HG03571 (cell line): ENCODE data around the gene URI1.
"Not testable (repeated sequence)": the region's sequence is repeated elsewhere in the genome, so short reads cannot be mapped to it uniquely, and the experiment has no call there.

Source experiments
- ATAC-seq: cut with Tn5 transposase; IDR thresholded peaks from one replicate; pipeline ENCODE4 v1.9.1; 2021; ENCODE audit not compliant: unreplicated experiment

The URI1 gene

GRCh38 chr19:30022659-30023058 is 80.6 kb downstream of the URI1 start:
- ATAC-seq, result no peak

DNA sequence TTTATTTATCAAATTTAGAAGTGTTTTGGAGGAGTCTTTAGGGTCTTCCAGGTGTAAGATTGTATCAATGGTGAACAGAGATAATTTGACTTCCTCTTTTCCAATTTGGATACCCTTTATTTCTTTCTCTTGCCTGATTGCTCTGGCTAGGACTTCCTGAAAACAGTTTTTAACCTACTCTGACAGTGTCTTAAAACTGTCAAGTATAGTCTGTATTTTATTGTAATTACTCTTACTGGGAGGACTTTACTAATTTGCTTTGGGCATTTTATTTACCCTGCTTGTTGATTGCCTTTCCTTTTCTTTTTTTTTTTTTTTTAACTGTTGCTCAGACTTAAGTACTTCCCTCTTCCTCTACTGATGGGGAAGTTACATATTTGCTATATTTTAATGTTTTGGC is 81.3 kb downstream of the URI1 start:
- no peak for ATAC-seq

GRCh38 chr19:30024091-30024490 is 82.1 kb downstream of the URI1 start:
- ATAC-seq, result no peak

- ATAC-seq, result no peak
Observed at GRCh38 chr19:30026933-30027332, 84.9 kb downstream of the URI1 start.

DNA sequence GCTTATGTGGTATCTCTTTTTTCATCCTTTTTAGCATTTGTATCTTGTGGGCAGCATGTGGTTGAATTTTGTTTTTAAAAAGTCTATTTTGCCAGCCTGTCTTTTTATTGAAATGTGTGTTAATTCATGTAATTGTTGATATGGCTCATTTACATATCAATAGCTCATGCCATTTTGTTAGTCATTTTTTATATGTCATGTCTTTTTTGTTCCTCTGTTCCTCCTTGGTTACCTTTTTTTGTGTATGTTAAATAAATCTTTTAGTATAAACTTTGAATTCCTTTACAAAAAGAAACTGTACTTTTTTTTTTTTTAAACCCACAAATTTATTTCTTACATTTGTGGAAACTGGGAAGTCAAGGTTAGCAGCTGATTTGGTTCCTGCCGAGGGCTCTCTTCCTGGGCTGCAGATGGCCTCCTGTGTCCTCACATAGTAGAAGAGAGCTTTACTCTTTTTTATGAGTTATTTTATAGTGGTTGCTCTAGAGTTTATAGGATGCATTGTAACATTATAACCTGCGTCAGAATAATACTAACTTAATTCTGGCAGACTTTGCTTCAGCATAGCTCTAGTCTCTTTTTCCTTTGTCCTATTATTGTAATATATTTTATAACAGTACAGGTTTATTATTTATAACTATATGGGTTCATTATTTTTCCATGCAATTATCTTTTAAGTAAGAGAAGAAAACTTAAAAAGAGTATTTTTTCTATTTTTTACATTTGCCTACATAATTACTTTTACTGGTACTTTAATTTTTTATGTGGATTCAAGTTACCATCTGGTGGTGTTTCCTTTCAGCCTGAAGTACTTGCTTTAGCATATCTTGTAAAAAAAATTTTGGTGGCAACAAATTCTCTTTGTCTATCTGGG is 86.3 kb downstream of the URI1 start:
- ATAC-seq, result no peak

DNA sequence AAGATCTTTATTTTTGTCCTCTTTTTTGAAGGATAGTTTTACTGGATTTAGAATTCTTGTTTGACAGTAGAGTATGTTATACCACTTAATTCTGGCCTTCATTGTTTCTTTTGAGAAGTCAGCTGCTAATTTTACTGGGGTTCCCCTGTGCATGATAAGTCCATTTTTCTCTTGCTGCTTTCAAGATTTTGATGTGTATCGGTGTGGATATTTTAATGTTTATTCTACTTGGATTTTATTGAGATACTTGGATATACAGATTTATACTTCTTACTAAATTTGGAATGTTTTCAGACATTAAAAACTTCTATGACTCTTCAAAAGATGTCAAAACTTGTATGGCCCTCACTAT is 86.9 kb downstream of the URI1 start:
- no peak for ATAC-seq

DNA sequence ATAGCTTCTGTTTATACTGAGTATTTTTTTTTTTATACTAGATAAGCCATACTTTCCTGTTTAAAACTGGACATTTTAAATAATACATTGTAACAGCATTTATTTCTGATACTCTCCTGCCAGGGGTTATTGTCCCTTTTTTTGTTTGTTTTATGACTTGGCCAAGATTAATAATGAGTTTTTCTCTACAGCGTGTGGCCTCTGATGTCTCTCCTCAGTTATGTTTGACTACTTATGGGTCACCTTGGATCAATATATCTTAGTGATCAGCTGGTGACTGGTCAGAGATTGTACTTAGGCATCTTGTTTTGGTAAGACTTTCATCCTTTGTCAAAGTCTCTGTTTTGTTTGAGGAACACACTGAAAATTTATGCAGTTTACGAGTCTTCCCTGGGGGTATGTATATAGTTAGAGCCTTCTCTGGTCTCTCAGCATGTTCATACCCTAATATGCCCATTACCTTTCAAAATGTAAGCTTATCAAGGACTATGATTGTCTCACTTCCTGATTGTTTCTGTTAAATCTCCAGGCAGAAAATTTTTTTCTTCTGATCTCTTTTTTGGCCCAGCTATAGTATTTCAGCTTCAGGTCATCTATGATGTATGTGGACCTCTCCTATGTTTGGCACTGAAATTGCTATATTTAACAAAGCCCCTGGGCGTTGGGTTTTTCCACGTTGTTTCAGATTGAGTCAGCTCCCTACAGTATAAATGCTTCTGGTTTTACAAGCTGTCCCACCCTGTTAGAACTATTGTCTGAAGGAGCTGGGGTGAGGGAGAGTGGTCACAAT is 87.9 kb downstream of the URI1 start:
- peak; percentile 64 for ATAC-seq

DNA sequence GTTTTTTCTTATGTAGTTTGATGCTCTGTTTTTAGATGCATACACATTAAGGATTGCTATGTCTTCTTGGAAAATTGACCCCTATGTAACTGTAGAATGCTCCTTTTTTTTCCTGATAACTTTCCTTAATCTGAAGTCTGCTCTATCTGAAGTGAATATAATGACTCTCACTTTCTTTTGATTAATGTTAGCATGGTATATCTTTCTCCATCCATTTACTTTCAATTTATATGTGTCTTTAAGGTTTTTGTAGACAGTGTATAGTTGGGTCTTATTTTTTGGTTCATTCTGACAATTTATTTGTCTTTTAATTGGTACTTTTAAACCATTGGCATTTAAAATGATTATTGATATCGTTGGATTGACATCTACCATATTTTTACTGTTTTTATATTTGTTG is 92.3 kb downstream of the URI1 start:
- ATAC-seq, result no peak

- ATAC-seq, result no peak
Observed at GRCh38 chr19:30036154-30037129, 94.4 kb downstream of the URI1 start.

DNA sequence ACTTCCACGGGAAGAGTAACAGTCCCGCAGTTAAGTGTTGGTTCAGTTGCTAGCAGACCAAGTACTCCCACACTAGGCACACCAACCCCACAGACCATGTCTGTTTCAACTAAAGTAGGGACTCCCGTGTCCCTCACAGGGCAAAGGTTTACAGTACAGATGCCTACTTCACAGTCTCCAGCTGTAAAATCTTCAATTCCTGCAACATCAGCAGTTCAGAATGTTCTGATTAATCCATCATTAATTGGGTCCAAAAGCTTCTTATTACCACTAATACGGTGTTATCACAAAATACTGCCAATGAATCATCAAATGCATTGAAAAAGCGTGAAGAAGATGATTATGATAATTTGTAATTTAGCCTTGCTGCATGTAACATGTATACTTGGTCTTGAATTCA is 95.8 kb downstream of the URI1 start:
- ATAC-seq, result no peak

DNA sequence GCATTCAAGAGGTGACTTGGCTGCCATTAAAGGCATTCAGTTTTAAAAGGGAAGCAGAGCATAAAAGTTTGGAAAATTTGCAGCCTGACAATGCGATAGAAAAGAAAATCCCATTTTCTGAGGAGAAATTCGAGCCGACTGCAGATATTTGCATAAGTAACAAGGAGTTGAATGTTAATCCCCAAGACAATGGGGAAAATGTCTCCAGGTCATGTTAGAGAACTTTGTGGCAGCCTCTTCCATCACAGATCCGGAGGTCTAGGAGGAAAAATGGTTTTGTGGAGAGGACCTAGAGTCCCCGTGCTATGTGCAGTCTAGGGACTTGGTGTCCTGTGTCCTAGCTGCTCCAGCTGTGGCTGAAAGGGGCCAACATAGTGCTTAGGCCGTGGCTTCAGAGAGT is 99.9 kb downstream of the URI1 start:
- ATAC-seq, result not testable (repeated sequence)

- ATAC-seq, result not testable (repeated sequence)
Observed at GRCh38 chr19:30043008-30043407, 101.0 kb downstream of the URI1 start.

DNA sequence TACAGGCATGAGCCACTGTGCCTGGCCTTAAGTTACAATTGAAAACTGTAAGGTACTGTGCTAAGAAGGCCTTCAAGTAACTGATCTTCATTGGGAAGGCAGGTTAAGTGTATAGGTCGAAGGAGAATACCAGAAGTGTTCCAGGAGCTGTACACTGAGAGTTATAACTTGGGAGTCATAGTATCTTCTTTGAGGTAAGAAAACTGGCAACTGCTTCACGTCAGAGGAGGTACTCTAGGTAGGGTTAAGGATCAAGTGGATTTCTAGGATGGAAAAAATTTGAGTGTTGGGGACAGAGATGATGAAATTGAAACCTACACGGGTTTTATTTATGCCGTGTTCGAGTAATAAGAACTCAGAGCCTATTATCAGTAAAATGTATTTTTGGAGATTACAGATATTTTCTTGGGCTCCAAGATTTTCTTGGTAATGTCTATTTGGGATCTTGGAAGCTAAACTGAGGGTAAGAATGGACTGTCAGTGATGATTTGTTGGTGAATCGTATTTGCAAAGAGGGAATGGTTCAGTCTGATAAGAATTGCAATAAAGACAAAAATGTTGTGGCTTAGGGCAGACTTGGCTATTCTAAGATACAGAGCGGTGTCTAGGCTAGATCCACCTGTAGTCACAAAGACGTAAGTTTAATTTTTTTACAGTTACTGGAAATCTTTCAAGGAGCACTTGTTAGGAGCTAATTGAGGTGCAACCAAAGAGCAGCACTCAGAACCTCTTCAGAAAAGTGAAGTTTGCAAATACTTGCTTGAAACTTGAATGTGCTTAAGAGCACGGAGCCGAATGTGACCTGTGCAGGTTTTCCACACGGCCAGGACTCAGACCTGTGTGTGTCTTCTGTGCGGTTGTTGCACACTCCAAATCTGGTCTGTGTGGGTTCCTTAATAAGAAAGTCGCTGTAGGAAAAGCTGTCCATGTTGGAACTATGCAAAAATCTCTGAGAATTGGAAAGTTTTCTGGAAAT is 102.5 kb downstream of the URI1 start:
- no peak for ATAC-seq

DNA sequence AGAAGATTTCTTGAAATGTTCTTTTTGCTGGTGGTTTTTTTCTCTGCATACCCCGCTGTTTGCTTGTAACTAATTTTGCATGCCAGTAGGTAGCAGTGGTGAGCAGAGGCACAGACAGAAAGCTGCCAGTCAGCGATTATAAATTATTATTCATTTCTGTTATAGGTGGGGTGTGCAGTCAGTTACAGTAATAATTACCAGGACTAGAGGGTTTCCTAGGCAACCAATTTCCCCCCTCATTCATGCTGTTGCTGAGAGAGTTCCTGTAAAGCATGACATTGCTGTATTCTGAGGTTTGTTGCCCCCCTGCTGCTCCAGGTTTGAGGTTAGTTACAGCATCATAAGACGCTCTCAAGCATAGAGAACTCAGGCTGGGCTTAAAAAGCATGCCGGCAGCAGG is 104.5 kb downstream of the URI1 start:
- peak; percentile 82 for ATAC-seq

DNA sequence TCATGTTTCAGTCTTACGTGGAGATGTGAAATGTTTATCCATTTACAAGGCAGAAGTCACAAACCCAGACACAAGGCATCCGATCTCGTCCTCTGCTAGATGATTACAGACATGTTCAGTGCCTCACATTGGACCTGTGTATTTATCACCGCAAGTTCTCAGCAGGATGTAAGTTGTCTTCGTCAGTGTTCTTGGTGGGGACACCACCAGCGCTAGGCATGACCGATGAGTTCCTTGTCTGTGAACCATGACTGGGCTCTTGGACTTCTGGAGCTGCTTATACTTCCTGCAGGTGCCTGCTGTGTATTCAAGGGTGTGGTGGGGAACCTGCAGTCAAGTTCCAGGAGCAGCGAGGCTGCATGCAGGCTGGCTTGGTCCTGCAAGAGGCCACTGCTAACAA is 105.4 kb downstream of the URI1 start:
- no peak for ATAC-seq

GRCh38 chr19:30049226-30049625 is 107.2 kb downstream of the URI1 start:
- no peak for ATAC-seq

GRCh38 chr19:30049846-30050667 is 108.0 kb downstream of the URI1 start:
- no peak for ATAC-seq

GRCh38 chr19:30052122-30053075 is 110.4 kb downstream of the URI1 start:
- no peak for ATAC-seq
